Karpas-422 (cell line): ENCODE data around the gene IFNG-AS1. TPM values are rescaled to one million over a fixed set of nuclear protein-coding genes. Genes with fewer than 3 reads are reported as not detected.

Experiments
- DNase-seq: peaks from one replicate; pipeline ENCODE4 v3.0.0-alpha.2; 2015
- H2AFZ ChIP-seq: fragments of 200-600 bp; sonication (generic); 2 replicates; pipeline ENCODE4 v1.6.1; 2014; ENCODE audit warnings: antibody characterized with exemption, low read length, mixed read lengths
- H3K27ac ChIP-seq: fragments of 200-600 bp; sonication (generic); 2 replicates; pipeline ENCODE4 v1.5.1; 2014; ENCODE audit warnings: mild to moderate bottlenecking, low read length, moderate library complexity
- H3K27me3 ChIP-seq: fragments of 200-600 bp; sonication (generic); 2 replicates; pipeline ENCODE4 v1.6.1; 2014; ENCODE audit warnings: low read length, mixed read lengths
- H3K36me3 ChIP-seq: fragments of 200-600 bp; sonication (generic); 2 replicates; pipeline ENCODE4 v1.6.1; 2014; ENCODE audit warnings: low read length, mixed read lengths; ENCODE audit not compliant: insufficient read depth
- H3K4me1 ChIP-seq: fragments of 200-600 bp; sonication (generic); 2 replicates; pipeline ENCODE4 v1.6.1; 2014; ENCODE audit warnings: mild to moderate bottlenecking, low read length, mixed read lengths
- H3K4me2 ChIP-seq: fragments of 200-600 bp; sonication (generic); 2 replicates; pipeline ENCODE4 v1.6.1; 2014; ENCODE audit warnings: low read length, low read depth, mild to moderate bottlenecking; ENCODE audit not compliant: poor library complexity, severe bottlenecking
- H3K4me3 ChIP-seq: fragments of 200-600 bp; sonication (generic); 2 replicates; pipeline ENCODE4 v1.5.1; 2014; ENCODE audit warnings: mild to moderate bottlenecking, antibody characterized with exemption, low read length, mixed read lengths
- H3K79me2 ChIP-seq: fragments of 200-600 bp; sonication (generic); 2 replicates; pipeline ENCODE4 v1.6.1; 2014; ENCODE audit warnings: mild to moderate bottlenecking, low read length, mixed read lengths
- H3K9ac ChIP-seq: fragments of 200-600 bp; sonication (generic); 2 replicates; pipeline ENCODE4 v1.6.0; 2014; ENCODE audit warnings: low read length
- H3K9me2 ChIP-seq: fragments of 200-600 bp; sonication (generic), shearing (Covaris generic); replicated peaks from 2 replicates; pipeline ENCODE4 v1.6.0; 2014; ENCODE audit warnings: mild to moderate bottlenecking, low read length, moderate library complexity; ENCODE audit not compliant: insufficient read depth
- H3K9me3 ChIP-seq: fragments of 300-700, 200-600 bp; sonication (generic); 2 replicates; pipeline ENCODE4 v1.6.1; 2014; ENCODE audit warnings: low read length, mixed read lengths
- H4K20me1 ChIP-seq: fragments of 200-600 bp; sonication (generic); 2 replicates; pipeline ENCODE4 v1.6.1; 2014; ENCODE audit warnings: mild to moderate bottlenecking, antibody characterized with exemption, low read length, low read depth; ENCODE audit not compliant: insufficient read depth
- total RNA-seq: library from RNA; depleted of rRNA; stranded (reverse); fragments of >200 nt; shearing (Covaris generic); gene quantifications from 2 replicates; pipeline ENCODE4 v1.2.3, GENCODE V29; 2014; ENCODE audit warnings: low replicate concordance

Gene IFNG-AS1
- total RNA-seq, 1 experiment from 2014 or later, result not detected

- H3K27ac ChIP-seq, result no peak overlapping the region
- no peaks in the 10 kb centered on the region for H3K4me1 ChIP-seq
- no peak overlapping the region for H3K4me2 ChIP-seq
- no peaks in the 10 kb centered on the region for H3K27me3 ChIP-seq
- H2AFZ ChIP-seq, result no peak overlapping the region
- no peak overlapping the region for H3K9ac ChIP-seq
- H4K20me1 ChIP-seq, result no peaks in the 10 kb centered on the region
- no peaks in the 10 kb centered on the region for H3K36me3 ChIP-seq
- no peaks in the 10 kb centered on the region for H3K9me3 ChIP-seq
- H3K9me2 ChIP-seq, result no peaks in the 10 kb centered on the region
- no peak for DNase-seq
- no peaks in the 10 kb centered on the region for H3K79me2 ChIP-seq
- no peak overlapping the region for H3K4me3 ChIP-seq
These were observed 9.1 kb downstream of the IFNG-AS1 start for GRCh38 chr12:67998379-67998778.

GRCh38 chr12:67999244-67999643 is 10.0 kb downstream of the IFNG-AS1 start:
- Histone ChIP-seq H2AFZ (no peak overlapping the region), H3K79me2 (no peaks in the 10 kb centered on the region), H3K4me3 (no peak overlapping the region), H3K9me2 (no peaks in the 10 kb centered on the region), H3K36me3 (no peaks in the 10 kb centered on the region), H3K4me1 (no peaks in the 10 kb centered on the region), H3K27me3 (no peaks in the 10 kb centered on the region), H4K20me1 (no peaks in the 10 kb centered on the region), H3K4me2 (no peak overlapping the region), H3K27ac (no peak overlapping the region), H3K9ac (no peak overlapping the region), H3K9me3 (no peaks in the 10 kb centered on the region)
- no peak for DNase-seq

DNA sequence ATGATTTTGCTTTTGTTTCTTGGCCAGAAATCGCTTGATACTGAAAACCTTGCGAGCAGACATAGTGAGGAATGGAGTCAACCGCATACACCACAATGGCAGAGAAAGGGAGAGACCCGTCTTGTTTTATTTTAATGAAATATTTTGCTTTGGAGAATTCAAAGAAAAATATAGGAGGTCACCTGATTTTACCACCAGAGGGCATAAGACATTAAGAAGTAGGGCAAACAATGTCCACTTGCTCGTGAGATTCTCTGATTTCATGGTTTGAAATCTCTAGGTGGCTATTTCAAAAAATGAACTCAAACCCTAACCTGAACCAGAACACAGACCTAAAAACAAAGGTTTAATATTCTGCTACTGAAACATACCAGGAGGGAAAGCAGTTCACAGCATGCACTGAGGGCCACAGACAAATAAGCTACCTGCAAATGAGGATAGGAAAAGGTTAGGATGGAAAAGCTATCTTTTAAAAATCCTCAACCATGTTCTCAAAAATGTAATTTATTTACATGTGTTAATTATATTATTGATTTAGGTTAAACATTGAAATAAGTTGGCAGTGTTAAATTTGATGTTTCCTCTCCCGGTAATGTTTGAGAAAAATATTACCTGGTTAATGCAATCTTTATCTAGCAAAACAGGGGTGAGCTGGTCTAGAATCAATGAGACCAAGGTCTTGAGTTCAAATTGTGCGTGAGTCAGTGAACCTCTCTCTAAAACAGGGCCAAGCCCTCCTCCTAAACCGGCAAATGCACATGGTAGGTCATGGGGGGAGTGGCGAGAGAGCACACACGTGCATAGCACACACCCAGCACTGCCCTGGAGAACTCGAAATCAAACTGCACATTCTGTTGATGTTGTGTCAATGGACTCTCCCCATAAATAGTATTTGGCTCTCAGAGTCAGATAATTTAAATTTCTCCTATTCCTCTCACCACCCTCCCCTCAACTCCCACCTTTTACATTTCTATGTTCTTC is 12.5 kb downstream of the IFNG-AS1 start:
- Histone ChIP-seq H4K20me1 (no peaks in the 10 kb centered on the region), H3K4me2 (no peak overlapping the region), H3K36me3 (no peaks in the 10 kb centered on the region), H3K9ac (no peak overlapping the region), H3K27me3 (no peaks in the 10 kb centered on the region; the same call in 1 of the 2 replicates), H3K79me2 (no peaks in the 10 kb centered on the region), H2AFZ (no peak overlapping the region), H3K4me1 (no peaks in the 10 kb centered on the region), H3K4me3 (no peak overlapping the region), H3K9me3 (no peaks in the 10 kb centered on the region), H3K9me2 (no peaks in the 10 kb centered on the region), H3K27ac (no peak overlapping the region)
- DNase-seq, result peak; percentile 64

- Histone ChIP-seq H3K4me2 (no peak overlapping the region), H3K4me1 (no peaks in the 10 kb centered on the region), H3K27ac (no peak overlapping the region), H4K20me1 (no peaks in the 10 kb centered on the region), H3K4me3 (no peak overlapping the region), H3K9me2 (no peaks in the 10 kb centered on the region), H3K27me3 (no peaks in the 10 kb centered on the region; the same call in 1 of the 2 replicates), H3K36me3 (no peaks in the 10 kb centered on the region), H2AFZ (no peak overlapping the region), H3K9me3 (no peaks in the 10 kb centered on the region), H3K79me2 (no peaks in the 10 kb centered on the region), H3K9ac (no peak overlapping the region)
- DNase-seq, result no peak
These were observed 14.5 kb downstream of the IFNG-AS1 start for GRCh38 chr12:68003777-68004176.

DNA sequence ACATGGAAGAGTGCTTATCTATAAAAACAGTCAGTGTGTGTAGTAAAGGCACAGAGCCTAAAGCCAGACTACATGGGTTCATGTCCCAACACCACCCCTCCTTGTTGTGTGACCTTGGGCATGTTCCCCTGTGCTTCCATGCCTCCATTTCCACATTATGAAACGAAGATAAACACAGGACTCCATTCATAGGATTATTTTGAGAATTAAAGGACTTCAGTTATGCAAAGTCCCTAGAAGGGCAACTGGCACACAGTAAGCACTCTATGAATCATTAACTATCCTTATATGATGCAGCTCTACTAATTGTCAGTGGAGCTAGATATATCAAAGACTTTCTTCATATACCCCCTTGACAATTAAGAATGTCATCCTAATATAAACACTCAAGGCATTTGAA is 17.8 kb downstream of the IFNG-AS1 start:
- Histone ChIP-seq H4K20me1 (no peaks in the 10 kb centered on the region), H3K9me3 (no peaks in the 10 kb centered on the region), H3K79me2 (no peaks in the 10 kb centered on the region), H2AFZ (no peak overlapping the region), H3K4me3 (no peak overlapping the region), H3K27me3 (no peaks in the 10 kb centered on the region; the same call in 1 of the 2 replicates), H3K4me1 (peaks cover 3% of the 10 kb centered on the region), H3K36me3 (no peaks in the 10 kb centered on the region), H3K4me2 (no peak overlapping the region), H3K27ac (no peak overlapping the region), H3K9me2 (no peaks in the 10 kb centered on the region), H3K9ac (no peak overlapping the region)
- DNase-seq, result no peak

GRCh38 chr12:68007466-68007865 is 18.2 kb downstream of the IFNG-AS1 start:
- H3K27me3 ChIP-seq, result no peaks in the 10 kb centered on the region; the same call in 1 of the 2 replicates
- no peak overlapping the region for H2AFZ ChIP-seq
- peaks cover 7% of the 10 kb centered on the region for H3K4me1 ChIP-seq
- H3K4me2 ChIP-seq, result no peak overlapping the region
- H3K4me3 ChIP-seq, result no peak overlapping the region
- H3K9me3 ChIP-seq, result no peaks in the 10 kb centered on the region
- no peaks in the 10 kb centered on the region for H3K36me3 ChIP-seq
- no peaks in the 10 kb centered on the region for H3K79me2 ChIP-seq
- no peak for DNase-seq
- no peak overlapping the region for H3K27ac ChIP-seq
- H4K20me1 ChIP-seq, result no peaks in the 10 kb centered on the region
- H3K9me2 ChIP-seq, result no peaks in the 10 kb centered on the region
- H3K9ac ChIP-seq, result no peak overlapping the region

DNA sequence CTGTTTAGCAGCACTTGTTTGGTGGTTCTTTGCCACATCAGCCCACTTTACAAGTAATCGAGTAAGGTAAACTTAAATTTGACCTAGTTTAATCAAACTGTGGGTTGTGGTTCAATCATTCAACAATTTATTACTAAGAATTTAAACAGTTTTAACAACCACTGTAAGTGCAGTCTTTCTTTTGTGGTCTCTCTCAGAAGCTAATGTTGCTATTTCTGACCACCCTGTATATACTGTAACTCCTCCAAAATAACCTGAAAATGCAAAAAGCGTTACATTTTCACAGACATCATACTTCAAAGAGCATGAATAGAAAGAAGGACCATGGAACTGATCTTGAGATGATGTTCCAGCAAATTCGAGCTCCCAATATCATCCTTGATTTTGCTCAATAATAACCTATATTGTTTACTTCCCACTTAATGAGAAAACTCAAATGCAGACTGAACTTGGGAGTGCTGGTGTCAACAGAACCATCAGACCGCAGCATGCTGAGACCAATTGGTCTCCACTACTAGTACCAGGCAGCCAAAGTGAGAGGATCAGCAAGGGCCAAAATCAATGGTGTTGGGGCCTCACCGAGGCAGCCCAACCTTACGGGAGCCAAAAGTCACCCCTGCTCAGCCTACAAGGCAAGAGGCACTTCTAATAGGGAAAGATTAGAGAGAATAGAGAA is 22.1 kb downstream of the IFNG-AS1 start:
- no peaks in the 10 kb centered on the region for H3K79me2 ChIP-seq
- H2AFZ ChIP-seq, result no peak overlapping the region
- no peaks in the 10 kb centered on the region for H3K27me3 ChIP-seq
- no peak overlapping the region for H3K27ac ChIP-seq
- H3K4me2 ChIP-seq, result no peak overlapping the region
- DNase-seq, result no peak
- H3K9ac ChIP-seq, result no peak overlapping the region
- peaks cover 17% of the 10 kb centered on the region for H3K4me1 ChIP-seq
- H4K20me1 ChIP-seq, result no peaks in the 10 kb centered on the region
- H3K36me3 ChIP-seq, result no peaks in the 10 kb centered on the region
- H3K4me3 ChIP-seq, result no peak overlapping the region
- H3K9me3 ChIP-seq, result no peaks in the 10 kb centered on the region
- no peaks in the 10 kb centered on the region for H3K9me2 ChIP-seq

DNA sequence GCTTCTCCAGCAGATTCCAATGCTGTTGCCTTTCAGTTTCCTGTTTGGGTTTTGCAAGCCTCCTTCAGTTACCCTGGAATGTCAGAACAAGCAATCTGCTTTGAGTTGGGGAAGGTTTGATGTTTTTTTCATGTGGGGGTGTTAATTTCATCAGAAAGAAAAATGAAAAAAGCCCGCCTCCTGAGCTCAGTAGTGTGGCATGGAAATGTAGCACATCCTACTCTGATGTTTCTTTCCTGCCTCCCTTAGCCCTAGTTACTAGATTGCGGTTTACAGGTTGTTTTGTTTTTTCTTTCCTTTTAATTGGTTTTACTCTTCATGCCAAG is 22.6 kb downstream of the IFNG-AS1 start:
- peaks cover 17% of the 10 kb centered on the region for H3K4me1 ChIP-seq
- H4K20me1 ChIP-seq, result no peaks in the 10 kb centered on the region
- no peaks in the 10 kb centered on the region for H3K27me3 ChIP-seq
- no peaks in the 10 kb centered on the region for H3K9me2 ChIP-seq
- no peak for DNase-seq
- H3K27ac ChIP-seq, result no peak overlapping the region
- no peak overlapping the region for H2AFZ ChIP-seq
- no peak overlapping the region for H3K9ac ChIP-seq
- no peaks in the 10 kb centered on the region for H3K79me2 ChIP-seq
- no peak overlapping the region for H3K4me2 ChIP-seq
- no peak overlapping the region for H3K4me3 ChIP-seq
- H3K36me3 ChIP-seq, result no peaks in the 10 kb centered on the region
- no peaks in the 10 kb centered on the region for H3K9me3 ChIP-seq
